ENCODE results near the gene LRRC27.
A peak's percentile ranks its signal among the peaks of the same experiment; 100 is the strongest.

The LRRC27 gene

GRCh38 chr10:132357286-132358058 is 25.5 kb downstream of the LRRC27 start:
- DNase-seq (ENCODE audit: low spot score) = no peak

GRCh38 chr10:132359305-132360040 is 27.5 kb downstream of the LRRC27 start:
- DNase-seq (ENCODE audit: low spot score) = no peak

- DNase-seq (ENCODE audit: low spot score) = peak; percentile 87
These were observed 28.9 kb downstream of the LRRC27 start for GRCh38 chr10:132360766-132361447.

- DNase-seq (ENCODE audit: low spot score) = no peak
These were observed 29.6 kb downstream of the LRRC27 start for GRCh38 chr10:132361581-132362101.

GRCh38 chr10:132362151-132362611 is 30.2 kb downstream of the LRRC27 start:
- DNase-seq (ENCODE audit: low spot score) = no peak

GRCh38 chr10:132363376-132363775 is 31.4 kb downstream of the LRRC27 start:
- DNase-seq (ENCODE audit: low spot score) = no peak

GRCh38 chr10:132363921-132364593 is 32.1 kb downstream of the LRRC27 start:
- peak; percentile 51 for DNase-seq (ENCODE audit: low spot score)

- DNase-seq (ENCODE audit: low spot score) = no peak
These were observed 32.6 kb downstream of the LRRC27 start for GRCh38 chr10:132364594-132364970.

- DNase-seq (ENCODE audit: low spot score) = no peak
These were observed 33.1 kb downstream of the LRRC27 start for GRCh38 chr10:132365102-132365501.

GRCh38 chr10:132366006-132366405 is 34.0 kb downstream of the LRRC27 start:
- DNase-seq (ENCODE audit: low spot score) = no peak

- no peak for DNase-seq (ENCODE audit: low spot score)
These were observed 34.5 kb downstream of the LRRC27 start for GRCh38 chr10:132366499-132366898.

GRCh38 chr10:132368391-132368790 is 36.4 kb downstream of the LRRC27 start:
- DNase-seq (ENCODE audit: low spot score) = no peak

GRCh38 chr10:132368881-132369635 is 37.1 kb downstream of the LRRC27 start:
- no peak for DNase-seq (ENCODE audit: low spot score)

GRCh38 chr10:132369636-132370185 is 37.7 kb downstream of the LRRC27 start:
- no peak for DNase-seq (ENCODE audit: low spot score)

GRCh38 chr10:132370426-132371340 is 38.7 kb downstream of the LRRC27 start:
- DNase-seq (ENCODE audit: low spot score) = no peak

- peak; percentile 57 for DNase-seq (ENCODE audit: low spot score)
These were observed 39.7 kb downstream of the LRRC27 start for GRCh38 chr10:132371641-132372081.

- DNase-seq (ENCODE audit: low spot score) = no peak
These were observed 40.6 kb downstream of the LRRC27 start for GRCh38 chr10:132372516-132373095.

GRCh38 chr10:132373241-132373955 is 41.4 kb downstream of the LRRC27 start:
- no peak for DNase-seq (ENCODE audit: low spot score)

- DNase-seq (ENCODE audit: low spot score) = no peak
These were observed 42.2 kb downstream of the LRRC27 start for GRCh38 chr10:132374176-132374575.

Data from HuH-7 (cell line).